Uterus (tissue), 2 donors: ENCODE data around the gene GGA2.

Experiments used
- POLR2A ChIP-seq, 2 donors: fragments of 450-650 bp; IDR thresholded peaks; one replicate each; pipeline ENCODE4 v1.6.1; 2016; ENCODE audit warnings: antibody characterized with exemption in 2 of 2, mild to moderate bottlenecking in 1 of 2, moderate library complexity in 1 of 2
- TF ChIP-seq, protein P1 (sequence below), 4 experiments: fragments of 200-600 bp in 2 of 4; fragments of 450-650 bp in 2 of 4; sonication (generic) in 2 of 4; IDR thresholded peaks; one replicate each; pipeline ENCODE4 v1.5.1; 2016 to 2019; ENCODE audit warnings: antibody characterized with exemption in 4 of 4, mild to moderate bottlenecking in 2 of 4, moderate library complexity in 1 of 4

DNA sequence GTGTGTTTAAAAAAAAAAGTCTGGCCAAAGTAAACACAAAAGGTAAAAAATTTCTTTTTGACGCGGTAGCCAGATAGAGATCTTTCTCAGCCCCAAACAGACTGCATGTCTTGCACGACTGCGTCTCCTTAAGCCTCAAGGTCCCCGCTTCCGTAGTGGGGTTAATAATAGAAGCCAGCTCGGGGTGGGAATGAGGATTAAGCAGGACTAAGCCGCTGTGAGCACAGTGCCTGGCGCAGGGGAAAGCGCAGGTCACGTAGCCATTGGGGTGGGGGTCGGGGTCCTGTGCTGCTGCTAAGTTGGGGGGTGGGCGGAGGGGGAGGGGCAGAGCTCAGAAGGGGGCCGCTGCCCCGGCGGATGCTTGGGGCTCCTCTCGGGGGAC is 521 bp downstream of the GGA2 start:
- TF ChIP-seq, protein P1, sequence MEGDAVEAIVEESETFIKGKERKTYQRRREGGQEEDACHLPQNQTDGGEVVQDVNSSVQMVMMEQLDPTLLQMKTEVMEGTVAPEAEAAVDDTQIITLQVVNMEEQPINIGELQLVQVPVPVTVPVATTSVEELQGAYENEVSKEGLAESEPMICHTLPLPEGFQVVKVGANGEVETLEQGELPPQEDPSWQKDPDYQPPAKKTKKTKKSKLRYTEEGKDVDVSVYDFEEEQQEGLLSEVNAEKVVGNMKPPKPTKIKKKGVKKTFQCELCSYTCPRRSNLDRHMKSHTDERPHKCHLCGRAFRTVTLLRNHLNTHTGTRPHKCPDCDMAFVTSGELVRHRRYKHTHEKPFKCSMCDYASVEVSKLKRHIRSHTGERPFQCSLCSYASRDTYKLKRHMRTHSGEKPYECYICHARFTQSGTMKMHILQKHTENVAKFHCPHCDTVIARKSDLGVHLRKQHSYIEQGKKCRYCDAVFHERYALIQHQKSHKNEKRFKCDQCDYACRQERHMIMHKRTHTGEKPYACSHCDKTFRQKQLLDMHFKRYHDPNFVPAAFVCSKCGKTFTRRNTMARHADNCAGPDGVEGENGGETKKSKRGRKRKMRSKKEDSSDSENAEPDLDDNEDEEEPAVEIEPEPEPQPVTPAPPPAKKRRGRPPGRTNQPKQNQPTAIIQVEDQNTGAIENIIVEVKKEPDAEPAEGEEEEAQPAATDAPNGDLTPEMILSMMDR (IDR thresholded peaks at IDR 0.05) = no peak
- TF ChIP-seq POLR2A (IDR thresholded peaks at IDR 0.05) = no peak
